CD4-positive, alpha-beta T cell (primary cell): ENCODE data around the gene MYLK4. TPM values are rescaled to one million over a fixed set of nuclear protein-coding genes. Genes with fewer than 3 reads are reported as not detected.

Experiments
- ATAC-seq: fragments of 200-7000 bp; cut with Tn5 transposase; one replicate; pipeline ENCODE4 v1.10.0; 2022; ENCODE audit warnings: mild to moderate bottlenecking; ENCODE audit not compliant: poor library complexity
- CTCF ChIA-PET: fragments of 350-600 bp; sonication (Branson Sonifier 250); formaldehyde crosslinking; loops from one replicate; lab custom pipeline; 2021; ENCODE audit warnings: antibody characterized with exemption, inconsistent platforms; lab: Charles Lee
- POLR2A ChIA-PET: fragments of 350-600 bp; sonication (Branson Sonifier 250); formaldehyde crosslinking; loops from one replicate; lab custom pipeline; 2021; ENCODE audit warnings: antibody characterized with exemption, inconsistent platforms; lab: Charles Lee
- DNase-seq, 14 experiments: peaks; one replicate each; pipeline ENCODE4 v3.0.0-alpha.2; 2013 to 2020; ENCODE audit warnings: mixed read lengths in 2 of 14
- H3K27ac ChIP-seq, 2 donors: one replicate each; pipeline versions ENCODE4 v1.5.1 to v1.7.0; 2013; ENCODE audit warnings: low read length in 2 of 2, low read depth in 1 of 2, mild to moderate bottlenecking in 1 of 2
- H3K27me3 ChIP-seq, 2 experiments: 1 replicate in 1 of 2; 2 replicates in 1 of 2; pipeline versions ENCODE4 v1.6.1 to v1.7.0; 2013; ENCODE audit warnings: low read length in 2 of 2, control low read depth in 1 of 2, mild to moderate bottlenecking in 1 of 2, moderate library complexity in 1 of 2; ENCODE audit not compliant: insufficient read depth in 2 of 2, control insufficient read depth in 1 of 2
- H3K36me3 ChIP-seq: one replicate; pipeline ENCODE4 v1.6.1; 2013; ENCODE audit warnings: low read length, control low read depth; ENCODE audit not compliant: insufficient read depth
- H3K4me1 ChIP-seq: one replicate; pipeline ENCODE4 v1.6.1; 2013; ENCODE audit warnings: low read length, control low read depth; ENCODE audit not compliant: insufficient read depth
- H3K4me3 ChIP-seq: one replicate; pipeline ENCODE4 v1.5.1; 2013; ENCODE audit warnings: mild to moderate bottlenecking, low read length, moderate library complexity
- H3K9me3 ChIP-seq, 2 experiments: 1 replicate in 1 of 2; 2 replicates in 1 of 2; pipeline versions ENCODE4 v1.6.1 to v1.7.0; 2013; ENCODE audit warnings: low read length in 2 of 2, mild to moderate bottlenecking in 2 of 2, control low read depth in 1 of 2, moderate library complexity in 1 of 2; ENCODE audit not compliant: control insufficient read depth in 1 of 2, insufficient read depth in 1 of 2
- H3K27ac Mint-ChIP-seq: one replicate; pipeline ENCODE4 v1.8.0; 2020; ENCODE audit warnings: mixed read lengths
- H3K27me3 Mint-ChIP-seq: one replicate; pipeline ENCODE4 v1.8.0; 2021; ENCODE audit warnings: mixed read lengths
- H3K36me3 Mint-ChIP-seq: one replicate; pipeline ENCODE4 v1.8.0; 2021; ENCODE audit warnings: low read depth, mixed read lengths
- H3K4me1 Mint-ChIP-seq: one replicate; pipeline ENCODE4 v1.8.0; 2021; ENCODE audit warnings: low read depth, mixed read lengths
- H3K4me3 Mint-ChIP-seq: one replicate; pipeline ENCODE4 v1.8.0; 2020; ENCODE audit warnings: mild to moderate bottlenecking, mixed read lengths
- H3K9me3 Mint-ChIP-seq: one replicate; pipeline ENCODE4 v1.8.0; 2020; ENCODE audit warnings: mixed read lengths
- CTCF ChIP-seq: fragments of 200-600 bp; IDR thresholded peaks from one replicate; pipeline ENCODE4 v1.8.0; 2022; ENCODE audit warnings: antibody characterized with exemption, mild to moderate bottlenecking
- intact Hi-C, 2 experiments: fragments of 100-400 bp; cut with DNase I in 1 of 2; cut with micrococcal nuclease in 1 of 2; formaldehyde crosslinking; loops; one replicate each; pipeline versions ENCODE4 v1.15.1 to v1.9.0; 2023 to 2025; cut with DNase I, micrococcal nuclease
- total RNA-seq, 174 experiments: library from RNA in 2 of 174; stranded (reverse) in 2 of 174; gene quantifications; one replicate each; pipeline ENCODE4 v1.2.3 and lab custom pipeline; 2021 to 2026

MYLK4 gene
- total RNA-seq, 2 experiments from 2014 or later = 1.6 to 2.0 TPM

GRCh38 chr6:2792330-2793110 is 41.8 kb upstream of the MYLK4 start:
- no peaks in the 10 kb centered on the region for H3K9me3 Mint-ChIP-seq
- DNase-seq = peak in 2 of 14 experiments; percentile 39 to 55
- no peak overlapping the region for H3K27ac ChIP-seq
- ChIA-PET CTCF (interaction anchor here (1.4 to 2.0 kb wide), 2 partner anchors 49 to 140 kb away, joined by 5 to 8 read pairs; partner anchors contain the start of gene SERPINB1), POLR2A (interaction anchor here (1.2 to 3.9 kb wide), 7 partner anchors 9 to 197 kb away, joined by 3 to 24 read pairs (median 5); partner anchors contain the start of genes SERPINB1, SERPINB9 and WRNIP1)
- no peaks in the 10 kb centered on the region for H3K9me3 ChIP-seq
- H3K4me1 Mint-ChIP-seq = peaks cover 41% of the 10 kb centered on the region
- no peaks in the 10 kb centered on the region for H3K27me3 ChIP-seq
- H3K27me3 Mint-ChIP-seq = no peaks in the 10 kb centered on the region
- H3K4me3 ChIP-seq = no peak overlapping the region
- H3K4me3 Mint-ChIP-seq = no peak overlapping the region
- no peak for TF ChIP-seq CTCF
- peaks cover 27% of the 10 kb centered on the region for H3K4me1 ChIP-seq
- H3K36me3 Mint-ChIP-seq = peaks cover 6% of the 10 kb centered on the region
- H3K27ac Mint-ChIP-seq = peak overlapping the region; percentile 70
- no peak for ATAC-seq
- intact Hi-C loops = loop anchor here (5.0 kb wide), 4 partner anchors 50 to 270 kb away; partner anchors contain the start of gene SERPINB1 (in 1 of the 2)
- H3K36me3 ChIP-seq = peaks cover 6% of the 10 kb centered on the region

- H3K4me1 Mint-ChIP-seq = peaks cover 37% of the 10 kb centered on the region
- H3K27me3 Mint-ChIP-seq = no peaks in the 10 kb centered on the region
- no peak overlapping the region for H3K27ac ChIP-seq
- TF ChIP-seq CTCF = no peak
- no peaks in the 10 kb centered on the region for H3K27me3 ChIP-seq
- intact Hi-C loops = loop anchor here (1.0 to 5.0 kb wide), 11 partner anchors 51 to 271 kb away; partner anchors contain the start of gene SERPINB1 (in 1 of the 2)
- peaks cover 22% of the 10 kb centered on the region for H3K4me1 ChIP-seq
- H3K36me3 ChIP-seq = peaks cover 8% of the 10 kb centered on the region
- H3K4me3 Mint-ChIP-seq = peak overlapping the region; percentile 49
- POLR2A ChIA-PET = interaction anchor here (0.7 to 3.9 kb wide), 7 partner anchors 26 to 198 kb away, joined by 3 to 24 read pairs (median 4); partner anchors contain the start of genes SERPINB1 and SERPINB9
- CTCF ChIA-PET = interaction anchor here (0.6 to 2.0 kb wide), 13 partner anchors 9 to 282 kb away, joined by 3 to 11 read pairs (median 4); partner anchors contain the start of genes SERPINB1 and WRNIP1
- ATAC-seq (no peak), DNase-seq (no peak)
- H3K9me3 Mint-ChIP-seq = no peaks in the 10 kb centered on the region
- peak overlapping the region; percentile 70 for H3K27ac Mint-ChIP-seq
- peaks cover 13% of the 10 kb centered on the region for H3K36me3 Mint-ChIP-seq
- no peak overlapping the region for H3K4me3 ChIP-seq
- no peaks in the 10 kb centered on the region for H3K9me3 ChIP-seq
These were observed 40.8 kb upstream of the MYLK4 start for GRCh38 chr6:2791450-2791974.
